Transverse colon (tissue), 4 donors: ENCODE data around the gene ETHE1.

Source experiments
- EP300 ChIP-seq: sonication (generic); formaldehyde crosslinking; IDR thresholded peaks from one replicate; pipeline ENCODE4 v1.6.1; 2017; ENCODE audit warnings: antibody characterized with exemption, low read depth
- POLR2A ChIP-seq: fragments of 450-650 bp; IDR thresholded peaks from one replicate; pipeline ENCODE4 v1.6.1; 2016; ENCODE audit warnings: antibody characterized with exemption, mild to moderate bottlenecking, moderate library complexity
- POLR2AphosphoS5 ChIP-seq, 3 donors: sonication (generic); formaldehyde crosslinking; IDR thresholded peaks; one replicate each; pipeline ENCODE4 v1.6.1; 2016; ENCODE audit warnings: antibody characterized with exemption in 3 of 3
- TF ChIP-seq, protein P1 (sequence below), 5 experiments: fragments of 200-600 bp in 3 of 5; fragments of 450-650 bp in 2 of 5; sonication (generic) in 3 of 5; IDR thresholded peaks; 1 replicate in 2 of 5; 2 replicates in 3 of 5; pipeline ENCODE4 v1.5.1; 2016 to 2017; ENCODE audit warnings: antibody characterized with exemption in 5 of 5, inconsistent platforms in 3 of 5, mild to moderate bottlenecking in 2 of 5, moderate library complexity in 1 of 5

DNA sequence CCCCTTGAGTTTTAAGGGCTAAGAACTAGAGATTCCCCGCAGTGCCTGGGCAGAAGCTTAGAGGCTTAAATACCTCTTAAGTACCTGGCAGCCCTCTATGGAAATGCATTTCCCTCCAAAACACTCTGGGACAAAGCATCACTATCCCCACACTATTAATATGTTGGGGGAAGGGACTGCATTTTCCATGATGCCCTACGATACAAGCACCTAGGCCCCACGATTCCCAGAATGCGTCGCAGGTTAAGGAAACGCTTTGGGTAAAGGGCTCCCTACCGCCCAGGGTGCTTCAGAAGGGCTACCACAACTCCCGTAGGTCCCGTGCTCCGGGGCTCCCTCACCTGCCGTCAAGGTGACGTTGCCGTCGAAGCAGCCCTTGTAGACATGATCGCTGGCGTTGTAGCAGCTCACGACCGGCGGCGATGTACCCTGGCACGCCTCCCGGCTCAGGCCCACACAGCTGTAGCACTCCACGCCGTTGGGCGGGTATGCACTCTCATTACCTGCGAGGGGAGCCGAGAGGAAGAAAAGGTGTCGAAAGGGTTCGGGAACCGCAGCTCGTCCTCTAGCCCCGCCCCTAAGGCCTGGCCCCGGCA, 64.1 kb downstream of the ETHE1 start:
- TF ChIP-seq POLR2A (no peak), EP300 (no peak), POLR2AphosphoS5 (IDR thresholded peaks at IDR 0.05) (no peak)
- TF ChIP-seq, protein P1, sequence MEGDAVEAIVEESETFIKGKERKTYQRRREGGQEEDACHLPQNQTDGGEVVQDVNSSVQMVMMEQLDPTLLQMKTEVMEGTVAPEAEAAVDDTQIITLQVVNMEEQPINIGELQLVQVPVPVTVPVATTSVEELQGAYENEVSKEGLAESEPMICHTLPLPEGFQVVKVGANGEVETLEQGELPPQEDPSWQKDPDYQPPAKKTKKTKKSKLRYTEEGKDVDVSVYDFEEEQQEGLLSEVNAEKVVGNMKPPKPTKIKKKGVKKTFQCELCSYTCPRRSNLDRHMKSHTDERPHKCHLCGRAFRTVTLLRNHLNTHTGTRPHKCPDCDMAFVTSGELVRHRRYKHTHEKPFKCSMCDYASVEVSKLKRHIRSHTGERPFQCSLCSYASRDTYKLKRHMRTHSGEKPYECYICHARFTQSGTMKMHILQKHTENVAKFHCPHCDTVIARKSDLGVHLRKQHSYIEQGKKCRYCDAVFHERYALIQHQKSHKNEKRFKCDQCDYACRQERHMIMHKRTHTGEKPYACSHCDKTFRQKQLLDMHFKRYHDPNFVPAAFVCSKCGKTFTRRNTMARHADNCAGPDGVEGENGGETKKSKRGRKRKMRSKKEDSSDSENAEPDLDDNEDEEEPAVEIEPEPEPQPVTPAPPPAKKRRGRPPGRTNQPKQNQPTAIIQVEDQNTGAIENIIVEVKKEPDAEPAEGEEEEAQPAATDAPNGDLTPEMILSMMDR (IDR thresholded peaks at IDR 0.05): no peak
